NT2/D1 (cell line): ENCODE data around the gene COX8A.
A peak's percentile ranks its signal among the peaks of the same experiment; 100 is the strongest.
"Not testable (repeated sequence)": the region's sequence is repeated elsewhere in the genome, so short reads cannot be mapped to it uniquely, and the experiment has no call there.

Experiments used
- DNase-seq: peaks from one replicate; pipeline ENCODE4 v3.0.0-alpha.2; 2011; ENCODE audit warnings: low read depth, low spot score
- H3K27me3 ChIP-seq: 2 replicates; pipeline ENCODE4 v1.6.0; 2011; ENCODE audit warnings: mild to moderate bottlenecking; ENCODE audit not compliant: insufficient read length, insufficient read depth
- H3K36me3 ChIP-seq: 2 replicates; pipeline ENCODE4 v1.6.1; 2011; ENCODE audit warnings: mild to moderate bottlenecking, low read length, mixed read lengths; ENCODE audit not compliant: insufficient read depth, insufficient read length
- H3K4me1 ChIP-seq: 2 replicates; pipeline ENCODE4 v1.5.1; 2011; ENCODE audit not compliant: insufficient read depth, insufficient read length
- H3K4me3 ChIP-seq: 2 replicates; pipeline ENCODE4 v1.5.1; 2011; ENCODE audit warnings: low read depth; ENCODE audit not compliant: insufficient read length
- H3K9ac ChIP-seq: 2 replicates; pipeline ENCODE4 v1.6.0; 2011; ENCODE audit warnings: low read depth; ENCODE audit not compliant: insufficient read length
- H3K9me3 ChIP-seq: 2 replicates; pipeline ENCODE4 v1.5.1; 2011; ENCODE audit warnings: mild to moderate bottlenecking, low read length; ENCODE audit not compliant: insufficient read depth
- SUZ12 ChIP-seq: IDR thresholded peaks from 2 replicates; pipeline ENCODE4 v1.6.1; 2011; ENCODE audit not compliant: insufficient read length, insufficient read depth; ENCODE audit errors: extremely low read depth
- YY1 ChIP-seq: IDR thresholded peaks from 2 replicates; pipeline ENCODE4 v1.6.1; 2011; ENCODE audit not compliant: insufficient read length, insufficient read depth
- ZNF274 ChIP-seq: IDR thresholded peaks from 2 replicates; pipeline ENCODE4 v1.6.1; 2011; ENCODE audit warnings: mild to moderate bottlenecking, low read depth, low read length

COX8A gene

GRCh38 chr11:63970902-63971301, 3.5 kb upstream of the COX8A start:
- Histone ChIP-seq H3K4me1 (peaks cover under 1% of the 10 kb centered on the region), H3K27me3 (no peaks in the 10 kb centered on the region), H3K9me3 (no peaks in the 10 kb centered on the region), H3K36me3 (peaks cover 2% of the 10 kb centered on the region), H3K9ac (no peak overlapping the region), H3K4me3 (no peak overlapping the region)
- TF ChIP-seq SUZ12 (no peak), YY1 (no peak), ZNF274 (no peak)
- DNase-seq, result no peak

DNA sequence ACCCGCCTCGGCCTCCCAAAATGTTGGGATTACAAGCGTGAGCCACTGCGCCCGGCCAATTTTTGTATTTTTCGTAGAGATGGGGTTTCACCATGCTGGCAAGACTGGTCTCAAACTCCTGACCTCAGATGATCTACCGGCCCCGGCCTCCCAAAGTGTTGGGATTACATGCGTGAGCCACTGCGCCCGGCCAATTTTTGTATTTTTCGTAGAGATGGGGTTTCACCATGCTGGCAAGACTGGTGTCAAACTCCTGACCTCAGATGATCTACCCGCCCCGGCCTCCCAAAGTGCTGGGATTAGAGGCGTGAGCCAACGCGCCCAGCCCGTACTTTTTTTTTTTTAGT, 535 bp upstream of the COX8A start:
- not testable (repeated sequence) for H3K9ac ChIP-seq, H3K27me3 ChIP-seq, DNase-seq, H3K4me1 ChIP-seq, H3K4me3 ChIP-seq, H3K9me3 ChIP-seq
- H3K36me3 ChIP-seq, result peaks cover 22% of the 10 kb centered on the region

GRCh38 chr11:63978551-63979239, 4.3 kb downstream of the COX8A start:
- Histone ChIP-seq H3K9me3 (no peaks in the 10 kb centered on the region), H3K27me3 (no peaks in the 10 kb centered on the region), H3K9ac (peak overlapping the region; percentile 17), H3K36me3 (peaks cover 29% of the 10 kb centered on the region), H3K4me3 (no peak overlapping the region), H3K4me1 (peaks cover 23% of the 10 kb centered on the region)
- no peak for DNase-seq
- TF ChIP-seq SUZ12 (no peak), ZNF274 (no peak), YY1 (no peak)

- no peaks in the 10 kb centered on the region for H3K9me3 ChIP-seq
- no peaks in the 10 kb centered on the region for H3K27me3 ChIP-seq
- no peak for DNase-seq
- peak overlapping the region; percentile 3 for H3K9ac ChIP-seq
- H3K4me3 ChIP-seq, result no peak overlapping the region
- peaks cover 23% of the 10 kb centered on the region for H3K4me1 ChIP-seq
- H3K36me3 ChIP-seq, result peaks cover 29% of the 10 kb centered on the region
- TF ChIP-seq SUZ12 (no peak), ZNF274 (no peak), YY1 (no peak)
Observed at GRCh38 chr11:63979426-63979825, 5.0 kb downstream of the COX8A start.

DNA sequence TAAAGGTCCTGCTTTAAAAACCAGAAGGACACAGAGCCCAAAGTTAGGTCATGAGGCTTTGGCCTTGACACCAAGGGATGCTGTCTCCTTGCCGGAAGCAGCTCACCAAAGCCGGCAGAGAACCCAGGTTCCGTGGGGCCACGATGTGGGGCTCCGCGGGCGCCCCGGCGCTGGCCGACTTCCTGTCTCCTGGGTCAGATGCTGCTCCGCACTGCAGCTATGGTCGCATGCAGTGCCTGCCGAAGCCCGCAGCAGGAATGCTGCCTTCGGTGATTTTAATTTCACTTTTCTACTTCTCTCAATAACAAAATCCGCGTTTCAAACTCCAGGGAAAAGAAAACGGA, 11.4 kb downstream of the COX8A start:
- no peaks in the 10 kb centered on the region for H3K9me3 ChIP-seq
- TF ChIP-seq ZNF274, result no peak
- no peak for TF ChIP-seq SUZ12
- no peak for TF ChIP-seq YY1
- H3K27me3 ChIP-seq, result no peaks in the 10 kb centered on the region
- no peak for DNase-seq
- H3K4me3 ChIP-seq, result peak overlapping the region; percentile 96
- peak overlapping the region; percentile 100 for H3K9ac ChIP-seq
- peaks cover 32% of the 10 kb centered on the region for H3K36me3 ChIP-seq
- H3K4me1 ChIP-seq, result peaks cover 22% of the 10 kb centered on the region

- H3K27me3 ChIP-seq, result no peaks in the 10 kb centered on the region
- DNase-seq, result peak; percentile 97
- peaks cover 38% of the 10 kb centered on the region for H3K36me3 ChIP-seq
- peak within 1 kb of the TSS; percentile 100 for H3K9ac ChIP-seq
- peaks cover 22% of the 10 kb centered on the region for H3K4me1 ChIP-seq
- no peaks in the 10 kb centered on the region for H3K9me3 ChIP-seq
- TF ChIP-seq YY1, result peak; percentile 85
- no peak for TF ChIP-seq SUZ12
- H3K4me3 ChIP-seq, result peak within 1 kb of the TSS; percentile 96
Observed at GRCh38 chr11:63986156-63986931, 11.9 kb downstream of the COX8A start, which contains the start of gene OTUB1. OTUB1 (plus strand) TSS chr11:63986438; CDS start chr11:63986457, 19 bp downstream.

DNA sequence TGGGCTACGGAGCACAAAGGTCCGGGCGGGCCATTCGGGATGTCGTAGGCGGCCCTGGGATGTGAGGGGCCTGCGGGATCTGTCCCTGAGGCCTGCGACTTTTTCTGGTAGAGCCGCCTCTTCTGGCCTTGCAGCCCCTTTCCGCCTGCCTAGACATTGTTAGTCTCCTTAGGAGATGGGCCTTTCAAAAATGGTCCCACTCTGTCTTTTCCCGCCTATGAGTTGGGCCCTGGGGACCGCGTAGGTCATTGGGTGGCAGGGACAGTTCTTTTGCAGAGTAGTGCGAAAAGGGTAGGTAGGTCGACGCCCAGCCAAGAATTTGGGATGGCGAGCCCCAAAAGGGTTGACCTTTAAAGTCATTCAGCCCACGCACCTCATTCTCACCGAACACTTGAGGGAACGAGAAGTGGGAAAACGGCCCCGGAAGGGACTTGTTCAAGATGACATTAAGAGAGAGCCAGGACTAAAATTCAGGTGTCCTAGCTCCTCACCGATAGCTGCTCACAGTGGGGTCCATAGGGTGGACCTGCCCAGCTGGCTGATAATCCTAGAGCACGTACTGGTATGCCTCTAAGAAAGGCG, 12.6 kb downstream of the COX8A start:
- no peak for DNase-seq
- peak overlapping the region; percentile 96 for H3K4me3 ChIP-seq
- H3K9ac ChIP-seq, result peak overlapping the region; percentile 100
- no peak for TF ChIP-seq ZNF274
- TF ChIP-seq YY1, result no peak
- TF ChIP-seq SUZ12, result no peak
- peaks cover 22% of the 10 kb centered on the region for H3K4me1 ChIP-seq
- peaks cover 45% of the 10 kb centered on the region for H3K36me3 ChIP-seq
- H3K9me3 ChIP-seq, result no peaks in the 10 kb centered on the region
- no peaks in the 10 kb centered on the region for H3K27me3 ChIP-seq
